GM12878 (cell line): Measurements from ENCODE around the gene DUSP16.

ENCODE experiments used
- BCL3 ChIP-seq: IDR thresholded peaks from 2 replicates; pipeline ENCODE4 v1.6.1; 2011; ENCODE audit warnings: borderline replicate concordance, low read depth, mild to moderate bottlenecking, moderate library complexity, low read length; ENCODE audit not compliant: insufficient read depth, poor library complexity, severe bottlenecking
- CTCF ChIP-seq, 3 experiments: IDR thresholded peaks in 2 of 3; conservative IDR thresholded peaks in 1 of 3; 2 replicates each; pipeline ENCODE4 v1.5.1; 2011; ENCODE audit warnings: low read depth in 3 of 3, low read length in 3 of 3, mild to moderate bottlenecking in 3 of 3, control low read depth in 2 of 3, moderate library complexity in 2 of 3, inconsistent platforms in 1 of 3, mixed read lengths in 1 of 3; ENCODE audit not compliant: control insufficient read depth in 2 of 3, insufficient read depth in 1 of 3; ENCODE audit errors: extremely low read depth in 1 of 3
- EGR1 ChIP-seq, 2 experiments: IDR thresholded peaks; 1 replicate in 1 of 2; 2 replicates in 1 of 2; pipeline ENCODE4 v1.6.1; 2011 to 2012; ENCODE audit warnings: low read depth in 2 of 2, low read length in 2 of 2, borderline replicate concordance in 1 of 2, mild to moderate bottlenecking in 1 of 2, moderate library complexity in 1 of 2
- EZH2 ChIP-seq: IDR thresholded peaks from 2 replicates; pipeline ENCODE4 v1.6.1; 2012; ENCODE audit warnings: low read depth, mild to moderate bottlenecking, control low read depth, inconsistent platforms, low read length, borderline replicate concordance; ENCODE audit not compliant: control insufficient read depth
- GABPA ChIP-seq: IDR thresholded peaks from 2 replicates; pipeline ENCODE4 v1.6.1; 2014; ENCODE audit warnings: antibody characterized with exemption, low read depth, mild to moderate bottlenecking, inconsistent platforms
- PBX3 ChIP-seq: IDR thresholded peaks from 2 replicates; pipeline ENCODE4 v1.6.1; 2011; ENCODE audit warnings: mild to moderate bottlenecking, low read depth, low read length, moderate library complexity; ENCODE audit not compliant: insufficient replicate concordance
- ZBED1 ChIP-seq: IDR thresholded peaks from 2 replicates; pipeline ENCODE4 v1.6.1; 2016; ENCODE audit warnings: borderline replicate concordance
- TF ChIP-seq, protein P1 (sequence below): fragments of 450-650 bp; conservative IDR thresholded peaks from 2 replicates; pipeline ENCODE4 v1.6.1; 2017; ENCODE audit warnings: mild to moderate bottlenecking, moderate library complexity
- TF ChIP-seq, protein P2 (sequence below): fragments of 450-650 bp; formaldehyde crosslinking; IDR thresholded peaks from 2 replicates; pipeline ENCODE4 v1.5.0; 2022; ENCODE audit warnings: mild to moderate bottlenecking, missing genetic modification characterization

- TF ChIP-seq, protein P1, sequence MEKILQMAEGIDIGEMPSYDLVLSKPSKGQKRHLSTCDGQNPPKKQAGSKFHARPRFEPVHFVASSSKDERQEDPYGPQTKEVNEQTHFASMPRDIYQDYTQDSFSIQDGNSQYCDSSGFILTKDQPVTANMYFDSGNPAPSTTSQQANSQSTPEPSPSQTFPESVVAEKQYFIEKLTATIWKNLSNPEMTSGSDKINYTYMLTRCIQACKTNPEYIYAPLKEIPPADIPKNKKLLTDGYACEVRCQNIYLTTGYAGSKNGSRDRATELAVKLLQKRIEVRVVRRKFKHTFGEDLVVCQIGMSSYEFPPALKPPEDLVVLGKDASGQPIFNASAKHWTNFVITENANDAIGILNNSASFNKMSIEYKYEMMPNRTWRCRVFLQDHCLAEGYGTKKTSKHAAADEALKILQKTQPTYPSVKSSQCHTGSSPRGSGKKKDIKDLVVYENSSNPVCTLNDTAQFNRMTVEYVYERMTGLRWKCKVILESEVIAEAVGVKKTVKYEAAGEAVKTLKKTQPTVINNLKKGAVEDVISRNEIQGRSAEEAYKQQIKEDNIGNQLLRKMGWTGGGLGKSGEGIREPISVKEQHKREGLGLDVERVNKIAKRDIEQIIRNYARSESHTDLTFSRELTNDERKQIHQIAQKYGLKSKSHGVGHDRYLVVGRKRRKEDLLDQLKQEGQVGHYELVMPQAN: no peak
- TF ChIP-seq EZH2 (no peak), GABPA (no peak), CTCF (IDR thresholded peaks at IDR 0.05 in 2 of 3, conservative IDR thresholded peaks at IDR 0.05 in 1 of 3; ENCODE audit: control insufficient read depth in 2 of 3, extremely low read depth in 1 of 3, insufficient read depth in 1 of 3, low read depth in 3 of 3, low read length in 3 of 3) (no peak), EGR1 (IDR thresholded peaks at IDR 0.05; ENCODE audit: borderline replicate concordance in 1 of 2, low read depth in 2 of 2, low read length in 2 of 2) (no peak), ZBED1 (no peak), BCL3 (no peak), PBX3 (no peak)
- TF ChIP-seq, protein P2, sequence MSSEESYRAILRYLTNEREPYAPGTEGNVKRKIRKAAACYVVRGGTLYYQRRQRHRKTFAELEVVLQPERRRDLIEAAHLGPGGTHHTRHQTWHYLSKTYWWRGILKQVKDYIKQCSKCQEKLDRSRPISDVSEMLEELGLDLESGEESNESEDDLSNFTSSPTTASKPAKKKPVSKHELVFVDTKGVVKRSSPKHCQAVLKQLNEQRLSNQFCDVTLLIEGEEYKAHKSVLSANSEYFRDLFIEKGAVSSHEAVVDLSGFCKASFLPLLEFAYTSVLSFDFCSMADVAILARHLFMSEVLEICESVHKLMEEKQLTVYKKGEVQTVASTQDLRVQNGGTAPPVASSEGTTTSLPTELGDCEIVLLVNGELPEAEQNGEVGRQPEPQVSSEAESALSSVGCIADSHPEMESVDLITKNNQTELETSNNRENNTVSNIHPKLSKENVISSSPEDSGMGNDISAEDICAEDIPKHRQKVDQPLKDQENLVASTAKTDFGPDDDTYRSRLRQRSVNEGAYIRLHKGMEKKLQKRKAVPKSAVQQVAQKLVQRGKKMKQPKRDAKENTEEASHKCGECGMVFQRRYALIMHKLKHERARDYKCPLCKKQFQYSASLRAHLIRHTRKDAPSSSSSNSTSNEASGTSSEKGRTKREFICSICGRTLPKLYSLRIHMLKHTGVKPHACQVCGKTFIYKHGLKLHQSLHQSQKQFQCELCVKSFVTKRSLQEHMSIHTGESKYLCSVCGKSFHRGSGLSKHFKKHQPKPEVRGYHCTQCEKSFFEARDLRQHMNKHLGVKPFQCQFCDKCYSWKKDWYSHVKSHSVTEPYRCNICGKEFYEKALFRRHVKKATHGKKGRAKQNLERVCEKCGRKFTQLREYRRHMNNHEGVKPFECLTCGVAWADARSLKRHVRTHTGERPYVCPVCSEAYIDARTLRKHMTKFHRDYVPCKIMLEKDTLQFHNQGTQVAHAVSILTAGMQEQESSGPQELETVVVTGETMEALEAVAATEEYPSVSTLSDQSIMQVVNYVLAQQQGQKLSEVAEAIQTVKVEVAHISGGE (CRISPR knock-in tag): no peak
Observed at GRCh38 chr12:12587878-12588277, 25.2 kb upstream of the DUSP16 start.
